GM21526 (cell line): ENCODE results near the gene CCNG2.
"Not testable (repeated sequence)": the region's sequence is repeated elsewhere in the genome, so short reads cannot be mapped to it uniquely, and the experiment has no call there.

ENCODE experiments used
- ATAC-seq: cut with Tn5 transposase; IDR thresholded peaks from one replicate; pipeline ENCODE4 v1.9.1; 2021; ENCODE audit warnings: moderate library complexity; ENCODE audit not compliant: unreplicated experiment, low FRiP score

CCNG2 gene

GRCh38 chr4:77156912-77157858 lies at the start of gene CCNG2:
Gene CCNG2 (plus strand): TSS chr4:77157207. CDS start chr4:77158533, 1,326 bp downstream.
- peak; percentile 25 for ATAC-seq

- ATAC-seq = no peak
These were observed 46.3 kb upstream of the CCNG2 start for GRCh38 chr4:77110730-77111129.

GRCh38 chr4:77113069-77113468 lies 43.9 kb upstream of the CCNG2 start:
- ATAC-seq = no peak

- no peak for ATAC-seq
These were observed 39.3 kb upstream of the CCNG2 start for GRCh38 chr4:77117721-77118120.

- ATAC-seq = peak; percentile 73
These were observed 36.0 kb upstream of the CCNG2 start for GRCh38 chr4:77120886-77121508.

GRCh38 chr4:77121736-77122240 lies 35.2 kb upstream of the CCNG2 start:
- no peak for ATAC-seq

- ATAC-seq = no peak
These were observed 34.4 kb upstream of the CCNG2 start for GRCh38 chr4:77122656-77123055.

- no peak for ATAC-seq
These were observed 33.6 kb upstream of the CCNG2 start for GRCh38 chr4:77123411-77123810.

GRCh38 chr4:77124576-77124975 lies 32.4 kb upstream of the CCNG2 start:
- no peak for ATAC-seq

GRCh38 chr4:77125961-77126360 lies 31.0 kb upstream of the CCNG2 start:
- ATAC-seq = no peak

GRCh38 chr4:77126809-77127208 lies 30.2 kb upstream of the CCNG2 start:
- peak; percentile 89 for ATAC-seq

- ATAC-seq = peak; percentile 56
These were observed 29.8 kb upstream of the CCNG2 start for GRCh38 chr4:77127215-77127614.

- ATAC-seq = no peak
These were observed 29.0 kb upstream of the CCNG2 start for GRCh38 chr4:77127837-77128621.

GRCh38 chr4:77132652-77133312 lies 24.2 kb upstream of the CCNG2 start:
- no peak for ATAC-seq

- not testable (repeated sequence) for ATAC-seq
These were observed 19.6 kb upstream of the CCNG2 start for GRCh38 chr4:77137448-77137847.

- no peak for ATAC-seq
These were observed 14.9 kb upstream of the CCNG2 start for GRCh38 chr4:77141964-77142645.

GRCh38 chr4:77142646-77143028 lies 14.4 kb upstream of the CCNG2 start:
- ATAC-seq = no peak

- no peak for ATAC-seq
These were observed 13.9 kb upstream of the CCNG2 start for GRCh38 chr4:77143091-77143490.

- no peak for ATAC-seq
These were observed 11.2 kb upstream of the CCNG2 start for GRCh38 chr4:77145842-77146185.
